Gastrocnemius medialis (tissue), 4 donors: Measurements from ENCODE around the gene SLC29A2. TPM values are rescaled to one million over a fixed set of nuclear protein-coding genes. Genes with fewer than 3 reads are reported as not detected.

Experiments
- ATAC-seq, 2 donors: fragments of 150-250 bp; one replicate each; pipeline ENCODE4 v1.9.1; 2016
- DNase-seq, 2 donors: peaks; one replicate each; pipeline ENCODE4 v3.0.0-alpha.2; 2019
- H3K27ac ChIP-seq, 4 donors: fragments of 200-600 bp; sonication (generic); 1 replicate in 1 of 4; 2 replicates in 3 of 4; pipeline ENCODE4 v1.5.1; 2016 to 2018; ENCODE audit warnings: mild to moderate bottlenecking in 2 of 4, moderate library complexity in 1 of 4
- H3K27me3 ChIP-seq, 3 donors: fragments of 200-600 bp; sonication (generic) in 2 of 3; 1 replicate in 1 of 3; 2 replicates in 2 of 3; pipeline versions ENCODE4 v1.5.1 to v1.6.0; 2016 to 2019; ENCODE audit warnings: mild to moderate bottlenecking in 1 of 3, moderate library complexity in 1 of 3
- H3K36me3 ChIP-seq, 2 donors: fragments of 200-600 bp; sonication (generic) in 1 of 2; one replicate each; pipeline ENCODE4 v1.5.1; 2017 to 2018
- H3K4me1 ChIP-seq, 2 donors: fragments of 200-600 bp; sonication (generic) in 1 of 2; one replicate each; pipeline ENCODE4 v1.5.1; 2016 to 2017; ENCODE audit warnings: mild to moderate bottlenecking in 2 of 2
- H3K4me3 ChIP-seq, 4 donors: fragments of 200-600 bp; sonication (generic) in 3 of 4; 1 replicate in 1 of 4; 2 replicates in 3 of 4; pipeline ENCODE4 v1.5.1; 2016 to 2019; ENCODE audit warnings: mild to moderate bottlenecking in 2 of 4
- H3K9me3 ChIP-seq, 3 donors: fragments of 200-600 bp; sonication (generic) in 2 of 3; 1 replicate in 1 of 3; 2 replicates in 2 of 3; pipeline ENCODE4 v1.5.1; 2016 to 2019
- CTCF ChIP-seq, 5 experiments: fragments of 450-650 bp in 3 of 5; fragments of 200-600 bp in 2 of 5; sonication (generic) in 2 of 5; IDR thresholded peaks in 4 of 5; conservative IDR thresholded peaks in 1 of 5; 1 replicate in 4 of 5; 2 replicates in 1 of 5; pipeline ENCODE4 v1.5.1; 2016 to 2019; ENCODE audit warnings: antibody characterized with exemption in 5 of 5, mild to moderate bottlenecking in 3 of 5, moderate library complexity in 3 of 5
- POLR2A ChIP-seq, 2 donors: fragments of 450-650 bp; IDR thresholded peaks; one replicate each; pipeline ENCODE4 v1.6.1; 2017; ENCODE audit warnings: antibody characterized with exemption in 2 of 2, mild to moderate bottlenecking in 2 of 2, moderate library complexity in 2 of 2
- in situ Hi-C, 4 donors: fragments of 200-750 bp; cut with MboI; loops; one replicate each; pipeline versions ENCODE4 v1.15.0 to v1.8.0; 2017; ENCODE audit warnings: low sequenced_read_pairs in 4 of 4
- intact Hi-C: fragments of 100-400 bp; cut with DNase I; formaldehyde crosslinking; loops from one replicate; pipeline ENCODE4 v1.15.1; 2023; ENCODE audit warnings: low total_unique reads
- total RNA-seq, 4 donors: library from RNA; depleted of rRNA; stranded (reverse); fragments of >200 nt; gene quantifications; one replicate each; pipeline versions ENCODE4 v1.1.0 to v1.2.3, GENCODE V29; 2016

Gene SLC29A2
- total RNA-seq, 4 donors from 2014 or later = 39.2 to 106 (median 70.6) TPM

DNA sequence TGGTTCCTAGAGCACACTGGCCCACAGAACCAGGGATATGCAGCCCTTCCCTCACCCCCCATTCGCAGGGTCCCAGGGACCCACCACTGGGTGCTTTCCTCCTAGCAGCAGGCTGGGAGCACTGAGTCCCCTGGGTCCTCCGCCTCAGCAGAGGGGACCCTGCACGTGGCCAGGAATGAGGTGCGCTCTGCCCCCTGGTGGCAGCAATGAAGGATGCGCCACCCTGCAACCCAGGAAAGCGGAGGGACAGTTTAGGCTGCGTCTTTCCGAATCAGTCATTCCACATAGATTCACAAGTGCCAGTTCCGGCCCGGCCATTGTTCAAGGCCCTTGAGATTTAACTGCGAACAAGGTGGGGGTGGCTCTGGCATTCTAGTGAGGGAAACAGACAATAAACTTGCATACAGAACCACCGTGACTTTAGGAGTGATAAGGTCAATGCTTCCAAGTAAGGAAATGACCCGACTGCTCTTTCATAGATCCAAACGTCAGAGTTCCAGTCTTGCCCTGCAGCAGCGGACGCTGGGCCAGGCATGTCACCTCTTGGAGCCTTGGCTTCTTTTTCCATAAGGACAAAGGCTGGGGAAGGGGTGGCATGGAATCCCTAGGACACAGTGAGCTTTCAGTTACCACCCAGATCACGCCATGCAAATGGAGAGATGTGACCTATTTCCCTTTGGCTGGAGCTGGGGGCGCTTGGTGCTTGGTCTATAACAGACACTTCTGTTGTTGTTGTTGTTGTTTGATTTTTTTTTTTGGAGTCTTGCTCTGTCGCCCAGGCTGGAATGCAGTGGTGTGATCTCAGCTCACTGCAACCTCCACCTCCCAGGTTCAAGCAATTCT is 43.0 kb downstream of the SLC29A2 start:
- peak overlapping the region in 3 of 4 donors; percentile 8 to 59 (median 21) for H3K27ac ChIP-seq
- intact Hi-C loops = loop anchor here (1.0 kb wide), 2 partner anchors 16 to 61 kb away; no protein-coding TSS in a partner anchor

GRCh38 chr11:66328031-66328301 is 43.6 kb downstream of the SLC29A2 start:
- H3K36me3 ChIP-seq = no peaks in the 10 kb centered on the region
- in situ Hi-C loops = loop anchor here in 1 of 4 donors (5.0 kb wide), 1 partner anchor 59 kb away; no protein-coding TSS in a partner anchor
- intact Hi-C loops = loop anchor here (1.0 kb wide), 2 partner anchors 16 to 61 kb away; no protein-coding TSS in a partner anchor
- TF ChIP-seq CTCF (IDR thresholded peaks at IDR 0.05 in 4 of 5, conservative IDR thresholded peaks at IDR 0.05 in 1 of 5) = no peak
- peaks cover 9 to 20% of the 10 kb centered on the region in 2 donors for H3K4me1 ChIP-seq
- ATAC-seq = peak; percentile 20 to 21
- no peak for DNase-seq
- H3K27me3 ChIP-seq = no peaks in the 10 kb centered on the region
- H3K9me3 ChIP-seq = no peaks in the 10 kb centered on the region
- H3K4me3 ChIP-seq = no peak overlapping the region
- H3K27ac ChIP-seq = peak overlapping the region in 3 of 4 donors; percentile 8 to 59 (median 21)

More for the DNA sequence above, 43.0 kb downstream of the SLC29A2 start:
- H3K36me3 ChIP-seq = no peaks in the 10 kb centered on the region
- H3K4me3 ChIP-seq = peak overlapping the region in 1 of 4 donors; percentile 26
- in situ Hi-C loops = loop anchor here in 1 of 4 donors (5.0 kb wide), 1 partner anchor 59 kb away; no protein-coding TSS in a partner anchor
- peak; percentile 81 to 96 (median 93) for TF ChIP-seq CTCF (IDR thresholded peaks at IDR 0.05 in 4 of 5, conservative IDR thresholded peaks at IDR 0.05 in 1 of 5)
- no peak for TF ChIP-seq POLR2A (IDR thresholded peaks at IDR 0.05)
- peaks cover 9 to 20% of the 10 kb centered on the region in 2 donors for H3K4me1 ChIP-seq
- ATAC-seq = peak; percentile 65 to 76
- DNase-seq = peak in 1 of 2 donors; percentile 54
- no peaks in the 10 kb centered on the region for H3K27me3 ChIP-seq
- no peaks in the 10 kb centered on the region for H3K9me3 ChIP-seq

- DNase-seq (no peak), ATAC-seq (peak; percentile 3)
- in situ Hi-C loops = loop anchor here in 1 of 4 donors (5.0 kb wide), 1 partner anchor 60 kb away; no protein-coding TSS in a partner anchor
- intact Hi-C loops = loop anchor here (1.0 kb wide), 2 partner anchors 15 to 62 kb away; no protein-coding TSS in a partner anchor
- Histone ChIP-seq H3K36me3 (no peaks in the 10 kb centered on the region), H3K27ac (peak overlapping the region; percentile 59 to 68 (median 64)), H3K4me1 (peaks cover 9 to 20% of the 10 kb centered on the region in 2 donors), H3K27me3 (no peaks in the 10 kb centered on the region), H3K4me3 (no peak overlapping the region), H3K9me3 (no peaks in the 10 kb centered on the region)
- TF ChIP-seq CTCF (IDR thresholded peaks at IDR 0.05 in 4 of 5, conservative IDR thresholded peaks at IDR 0.05 in 1 of 5) (no peak), POLR2A (IDR thresholded peaks at IDR 0.05) (no peak)
These were observed 44.2 kb downstream of the SLC29A2 start for GRCh38 chr11:66327171-66328030.

DNA sequence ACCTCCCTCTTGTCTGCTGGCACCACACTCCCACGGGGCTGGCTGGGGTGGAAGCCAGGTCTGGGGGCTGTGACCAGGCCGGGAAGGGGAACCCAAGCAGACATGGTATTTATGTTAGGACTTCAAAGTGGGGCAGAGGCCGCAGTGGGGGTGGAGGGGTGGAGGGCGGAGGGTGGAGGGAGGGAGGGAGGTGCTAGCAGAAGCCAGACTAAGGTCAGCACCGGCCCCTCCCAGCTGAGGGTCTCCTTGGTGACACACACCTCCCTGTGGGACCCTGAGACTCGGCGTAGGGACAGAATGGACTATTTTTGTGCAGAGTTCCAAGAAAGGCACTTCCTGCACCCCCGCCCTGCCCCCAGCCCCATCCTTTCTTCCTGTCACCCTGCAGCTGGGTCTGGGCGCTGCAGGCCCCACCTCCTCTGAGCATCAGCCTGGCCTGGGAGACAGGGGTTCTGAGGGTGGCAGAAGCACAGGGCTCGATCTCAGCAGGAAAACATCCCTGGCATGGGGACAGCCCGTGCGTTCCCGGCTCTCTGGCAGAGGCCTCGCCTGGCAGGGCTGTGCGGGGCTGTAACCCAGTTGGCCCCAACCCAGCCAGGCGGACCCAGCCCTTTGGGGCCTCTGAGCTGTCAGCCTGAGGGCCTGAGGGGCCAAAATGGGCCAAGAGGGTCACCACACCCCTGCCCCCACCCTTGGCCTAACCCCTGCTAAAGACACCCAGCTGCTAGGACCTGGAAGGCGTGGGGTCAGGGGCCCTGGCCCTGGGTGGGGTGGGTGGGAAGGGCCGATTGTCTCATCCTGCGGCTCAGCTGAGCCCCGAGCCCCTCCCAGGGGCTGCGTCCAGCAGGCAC is 45.1 kb downstream of the SLC29A2 start:
- ATAC-seq (peak; percentile 9 to 25), DNase-seq (peak in 1 of 2 donors; percentile 53)
- intact Hi-C loops = no loop called here
- TF ChIP-seq POLR2A (IDR thresholded peaks at IDR 0.05) = no peak
- no peak for TF ChIP-seq CTCF (IDR thresholded peaks at IDR 0.05 in 4 of 5, conservative IDR thresholded peaks at IDR 0.05 in 1 of 5)
- Histone ChIP-seq H3K36me3 (no peaks in the 10 kb centered on the region), H3K9me3 (no peaks in the 10 kb centered on the region), H3K4me3 (no peak overlapping the region), H3K27ac (peak overlapping the region; percentile 59 to 68 (median 64)), H3K27me3 (no peaks in the 10 kb centered on the region), H3K4me1 (peaks cover 12 to 24% of the 10 kb centered on the region in 2 donors)
- in situ Hi-C loops = loop anchor here in 1 of 4 donors (5.0 kb wide), 1 partner anchor 61 kb away; no protein-coding TSS in a partner anchor
